ENCODE data around the gene DYRK2. TPM values are rescaled to one million over a fixed set of nuclear protein-coding genes. Genes with fewer than 3 reads are reported as not detected.

DYRK2 gene
- total RNA-seq, 4 donors from 2014 or later: 14.1 to 25.7 (median 15.9) TPM

- H3K27me3 ChIP-seq: no peaks in the 10 kb centered on the region
- ATAC-seq (peak in 1 of 2 donors; percentile 49), DNase-seq (no peak)
- H3K4me3 ChIP-seq: no peak overlapping the region
- H3K36me3 ChIP-seq: no peaks in the 10 kb centered on the region
- H3K9me3 ChIP-seq: no peaks in the 10 kb centered on the region
- no peaks in the 10 kb centered on the region for H3K4me1 ChIP-seq
- intact Hi-C loops (cut with DNase I; ENCODE audit: low total_unique reads) (no loop called here), in situ Hi-C loops (cut with MboI; ENCODE audit: low sequenced_read_pairs in 4 of 4) (loop anchor here in 1 of 4 donors (10.0 kb wide), 1 partner anchor 180 kb away; no protein-coding TSS in a partner anchor)
- no peak for TF ChIP-seq CTCF (IDR thresholded peaks at IDR 0.05 in 4 of 5, conservative IDR thresholded peaks at IDR 0.05 in 1 of 5)
- no peak for TF ChIP-seq POLR2A (IDR thresholded peaks at IDR 0.05)
- no peak overlapping the region for H3K27ac ChIP-seq
Measured at GRCh38 chr12:67634303-67634761, 14.2 kb upstream of the DYRK2 start.

GRCh38 chr12:67637718-67638117 is 10.8 kb upstream of the DYRK2 start:
- Histone ChIP-seq H3K4me1 (no peaks in the 10 kb centered on the region), H3K36me3 (no peaks in the 10 kb centered on the region), H3K9me3 (no peaks in the 10 kb centered on the region), H3K4me3 (no peak overlapping the region), H3K27me3 (no peaks in the 10 kb centered on the region), H3K27ac (no peak overlapping the region)
- DNase-seq (no peak), ATAC-seq (no peak)
- intact Hi-C loops (cut with DNase I; ENCODE audit: low total_unique reads) (no loop called here), in situ Hi-C loops (cut with MboI; ENCODE audit: low sequenced_read_pairs in 4 of 4) (loop anchor here in 1 of 4 donors (10.0 kb wide), 1 partner anchor 183 kb away; no protein-coding TSS in a partner anchor)
- TF ChIP-seq POLR2A (IDR thresholded peaks at IDR 0.05) (no peak), CTCF (IDR thresholded peaks at IDR 0.05 in 4 of 5, conservative IDR thresholded peaks at IDR 0.05 in 1 of 5) (no peak)

GRCh38 chr12:67638694-67639093 is 9.9 kb upstream of the DYRK2 start:
- intact Hi-C loops (cut with DNase I; ENCODE audit: low total_unique reads): no loop called here
- Histone ChIP-seq H3K36me3 (no peaks in the 10 kb centered on the region), H3K9me3 (no peaks in the 10 kb centered on the region), H3K4me3 (no peak overlapping the region), H3K27ac (no peak overlapping the region), H3K4me1 (no peaks in the 10 kb centered on the region), H3K27me3 (no peaks in the 10 kb centered on the region)
- TF ChIP-seq POLR2A (IDR thresholded peaks at IDR 0.05) (no peak), CTCF (IDR thresholded peaks at IDR 0.05 in 4 of 5, conservative IDR thresholded peaks at IDR 0.05 in 1 of 5) (no peak)
- in situ Hi-C loops (cut with MboI; ENCODE audit: low sequenced_read_pairs in 4 of 4): loop anchor here in 1 of 4 donors (10.0 kb wide), 1 partner anchor 184 kb away; no protein-coding TSS in a partner anchor
- no peak for DNase-seq
- no peak for ATAC-seq

DNA sequence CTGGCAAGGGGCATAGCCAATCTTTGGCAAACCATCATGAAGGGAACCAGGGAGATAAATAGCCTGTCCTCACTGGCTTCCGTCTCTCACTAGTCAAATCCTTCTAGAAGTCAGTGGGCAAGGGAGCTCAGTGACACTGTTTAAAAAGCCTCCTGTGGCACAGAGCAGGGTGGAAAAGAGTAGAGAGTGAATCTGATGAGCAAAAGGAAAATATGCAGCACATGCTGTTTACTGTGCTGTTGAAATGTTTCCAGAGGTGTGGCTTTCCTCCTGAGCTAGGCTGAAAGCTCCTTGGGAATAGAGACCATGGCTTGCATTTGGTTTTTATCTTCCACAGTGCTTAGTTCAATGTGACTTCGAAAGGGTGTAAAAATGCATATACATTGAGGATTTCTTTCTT is 7.7 kb upstream of the DYRK2 start:
- in situ Hi-C loops (cut with MboI; ENCODE audit: low sequenced_read_pairs in 4 of 4) (loop anchor here in 1 of 4 donors (10.0 kb wide), 1 partner anchor 116 kb away; no protein-coding TSS in a partner anchor), intact Hi-C loops (cut with DNase I; ENCODE audit: low total_unique reads) (loop anchor here (10.0 kb wide), 1 partner anchor 376 kb away; the partner anchor contains the start of gene CAND1)
- DNase-seq: no peak
- no peak for ATAC-seq
- Histone ChIP-seq H3K9me3 (no peaks in the 10 kb centered on the region), H3K4me3 (no peak overlapping the region), H3K27me3 (no peaks in the 10 kb centered on the region), H3K4me1 (no peaks in the 10 kb centered on the region), H3K27ac (no peak overlapping the region), H3K36me3 (no peaks in the 10 kb centered on the region)
- no peak for TF ChIP-seq CTCF (IDR thresholded peaks at IDR 0.05 in 4 of 5, conservative IDR thresholded peaks at IDR 0.05 in 1 of 5)
- TF ChIP-seq POLR2A (IDR thresholded peaks at IDR 0.05): no peak

All from gastrocnemius medialis (tissue), 4 donors.